Neural crest cell (in vitro differentiated cells): ENCODE data around the gene ZPR1. TPM values are rescaled to one million over a fixed set of nuclear protein-coding genes. Genes with fewer than 3 reads are reported as not detected.
A peak's percentile ranks its signal among the peaks of the same experiment; 100 is the strongest.

Experiments
- DNase-seq: peaks from one replicate; pipeline ENCODE4 v3.0.0; 2021; ENCODE audit warnings: low read depth, mixed read lengths, low spot score
- H3K27ac Mint-ChIP-seq: one replicate; pipeline ENCODE4 v1.8.0; 2021; ENCODE audit warnings: mild to moderate bottlenecking, mixed read lengths; ENCODE audit not compliant: unreplicated experiment
- H3K27me3 Mint-ChIP-seq: 2 replicates; pipeline ENCODE4 v1.8.0; 2021; ENCODE audit warnings: low read depth, mild to moderate bottlenecking, mixed read lengths
- H3K36me3 Mint-ChIP-seq: 2 replicates; pipeline ENCODE4 v1.8.0; 2021; ENCODE audit warnings: low read depth, mild to moderate bottlenecking, mixed read lengths
- H3K4me1 Mint-ChIP-seq: 2 replicates; pipeline ENCODE4 v1.8.0; 2021; ENCODE audit warnings: mixed read lengths
- H3K4me3 Mint-ChIP-seq: one replicate; pipeline ENCODE4 v1.8.0; 2021; ENCODE audit warnings: mild to moderate bottlenecking, mixed read lengths
- H3K9me3 Mint-ChIP-seq: 2 replicates; pipeline ENCODE4 v1.8.0; 2021; ENCODE audit warnings: mixed read lengths
- total RNA-seq: library from RNA; stranded (reverse); gene quantifications from 2 replicates; pipeline ENCODE4 v1.2.1, GENCODE V29; 2021
- TF ChIP-seq, protein P1 (sequence below): fragments of 200-600 bp; sonication (generic); conservative IDR thresholded peaks from 2 replicates; pipeline ENCODE4 v1.5.0; 2021; ENCODE audit warnings: antibody characterized with exemption, mild to moderate bottlenecking

ZPR1 gene
- total RNA-seq, 1 donor from 2014 or later, result 44.5 TPM

DNA sequence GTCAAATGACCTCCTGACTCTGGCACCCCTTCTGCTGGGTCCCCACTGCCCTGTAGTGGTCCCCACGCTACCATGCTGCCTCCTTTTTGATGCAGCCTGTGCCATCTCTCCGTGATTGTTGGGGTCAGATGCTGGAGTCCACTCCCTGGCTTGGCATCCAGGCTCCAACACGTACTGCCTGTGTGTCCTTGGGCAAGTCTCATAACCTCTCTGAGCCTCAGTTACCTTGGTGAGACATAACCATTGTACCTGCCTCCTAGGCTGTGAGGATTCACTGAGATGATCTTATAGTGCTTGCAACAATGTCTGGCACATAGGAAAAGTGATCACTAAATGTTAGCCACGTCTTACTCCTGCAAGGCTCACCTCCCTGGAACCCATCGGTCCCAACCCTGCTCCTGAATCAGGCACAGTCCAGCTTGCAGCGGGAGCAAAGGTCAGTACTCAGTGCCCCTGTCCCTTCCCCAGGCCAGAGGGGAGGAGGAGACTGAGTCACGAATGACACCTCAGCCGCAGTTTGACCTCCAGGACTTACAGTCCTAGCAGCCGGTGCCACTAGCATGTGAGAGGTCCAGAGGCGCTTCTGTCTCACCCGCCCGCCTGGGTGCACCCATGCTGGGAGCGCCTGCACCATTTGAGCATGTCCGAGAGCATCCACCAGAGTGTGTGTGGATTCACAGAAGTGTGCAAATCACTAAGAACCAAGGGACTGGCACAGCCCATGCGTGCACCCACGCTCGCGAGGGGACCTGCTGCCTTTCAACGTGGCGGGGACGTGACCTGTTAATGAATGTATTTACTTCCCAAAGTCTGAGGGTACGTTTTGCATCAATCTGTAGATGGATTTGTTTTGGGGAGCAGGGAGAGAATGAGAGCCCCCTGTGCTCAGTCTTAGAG lies 38.3 kb upstream of the ZPR1 start:
- H3K36me3 Mint-ChIP-seq, result no peaks in the 10 kb centered on the region
- no peak overlapping the region for H3K4me3 Mint-ChIP-seq
- TF ChIP-seq, protein P1, sequence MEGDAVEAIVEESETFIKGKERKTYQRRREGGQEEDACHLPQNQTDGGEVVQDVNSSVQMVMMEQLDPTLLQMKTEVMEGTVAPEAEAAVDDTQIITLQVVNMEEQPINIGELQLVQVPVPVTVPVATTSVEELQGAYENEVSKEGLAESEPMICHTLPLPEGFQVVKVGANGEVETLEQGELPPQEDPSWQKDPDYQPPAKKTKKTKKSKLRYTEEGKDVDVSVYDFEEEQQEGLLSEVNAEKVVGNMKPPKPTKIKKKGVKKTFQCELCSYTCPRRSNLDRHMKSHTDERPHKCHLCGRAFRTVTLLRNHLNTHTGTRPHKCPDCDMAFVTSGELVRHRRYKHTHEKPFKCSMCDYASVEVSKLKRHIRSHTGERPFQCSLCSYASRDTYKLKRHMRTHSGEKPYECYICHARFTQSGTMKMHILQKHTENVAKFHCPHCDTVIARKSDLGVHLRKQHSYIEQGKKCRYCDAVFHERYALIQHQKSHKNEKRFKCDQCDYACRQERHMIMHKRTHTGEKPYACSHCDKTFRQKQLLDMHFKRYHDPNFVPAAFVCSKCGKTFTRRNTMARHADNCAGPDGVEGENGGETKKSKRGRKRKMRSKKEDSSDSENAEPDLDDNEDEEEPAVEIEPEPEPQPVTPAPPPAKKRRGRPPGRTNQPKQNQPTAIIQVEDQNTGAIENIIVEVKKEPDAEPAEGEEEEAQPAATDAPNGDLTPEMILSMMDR, result no peak
- no peaks in the 10 kb centered on the region for H3K9me3 Mint-ChIP-seq
- peak overlapping the region; percentile 38 for H3K27ac Mint-ChIP-seq
- H3K27me3 Mint-ChIP-seq, result no peaks in the 10 kb centered on the region
- no peaks in the 10 kb centered on the region for H3K4me1 Mint-ChIP-seq
- DNase-seq, result no peak

DNA sequence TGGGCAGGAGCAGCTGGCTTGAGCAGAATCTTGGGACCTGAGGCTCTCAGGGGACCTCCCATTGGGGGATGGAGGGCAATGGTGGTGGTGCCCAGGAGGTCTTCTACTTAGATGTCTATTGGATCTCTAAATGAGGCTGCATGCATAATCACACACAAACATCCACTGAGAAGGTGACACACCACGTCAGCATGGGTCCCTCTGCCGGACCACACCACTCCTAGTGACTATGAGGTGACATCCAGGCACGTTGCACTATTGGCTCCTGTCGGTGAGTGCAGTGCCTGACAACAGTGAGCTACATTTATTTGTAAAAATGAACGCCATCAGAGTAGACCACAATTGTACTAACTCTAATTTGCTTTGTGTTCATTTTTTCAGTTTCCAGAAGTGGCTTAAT lies 37.6 kb upstream of the ZPR1 start:
- no peaks in the 10 kb centered on the region for H3K9me3 Mint-ChIP-seq
- no peaks in the 10 kb centered on the region for H3K27me3 Mint-ChIP-seq
- TF ChIP-seq, protein P1, result no peak
- no peaks in the 10 kb centered on the region for H3K36me3 Mint-ChIP-seq
- H3K4me1 Mint-ChIP-seq, result no peaks in the 10 kb centered on the region
- no peak overlapping the region for H3K4me3 Mint-ChIP-seq
- no peak for DNase-seq
- H3K27ac Mint-ChIP-seq, result no peak overlapping the region

DNA sequence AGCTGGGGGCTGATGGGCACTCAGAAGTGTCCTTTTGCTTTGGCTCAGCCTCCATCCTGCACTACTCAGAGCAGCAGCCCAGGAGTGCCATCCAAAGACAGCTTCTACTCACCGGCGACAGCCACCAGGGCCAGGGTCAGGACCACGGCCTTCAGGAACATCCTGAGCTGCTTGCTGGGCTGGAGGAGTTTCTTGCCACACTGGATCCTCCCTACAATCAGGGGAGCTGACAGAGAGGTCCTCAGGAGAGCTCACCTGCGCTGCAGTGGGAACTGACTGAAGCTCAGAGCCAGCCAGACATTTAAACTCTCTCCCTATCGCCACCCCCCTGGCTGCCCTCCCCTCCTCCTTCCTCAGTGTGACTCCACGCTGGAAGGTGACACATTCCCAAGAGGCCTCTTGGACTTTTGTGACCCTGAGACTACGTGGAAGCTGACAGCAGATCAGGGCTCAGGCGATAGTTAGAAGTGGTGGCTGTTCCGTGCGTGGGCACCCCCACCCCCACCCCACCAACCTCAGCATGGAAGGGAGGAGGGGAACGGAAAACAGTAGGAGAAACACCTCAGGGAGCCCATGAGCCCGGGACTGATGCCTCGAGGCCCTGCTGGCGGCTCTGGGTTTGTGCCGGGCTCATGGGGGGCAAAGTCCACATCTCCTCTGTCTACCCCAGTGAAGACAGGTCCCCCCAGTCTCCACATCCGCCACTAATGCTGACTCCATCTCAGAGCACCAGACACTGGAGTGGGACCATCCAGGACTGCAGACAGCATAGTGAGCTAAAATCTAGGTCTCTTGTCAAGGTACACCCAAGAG lies 35.4 kb upstream of the ZPR1 start, which contains the start of gene APOA4:
Gene APOA4, minus strand, starts transcription at position 274 of the 813 bp plus-strand sequence. Its CDS starts 113 bp downstream, at position 161.
- Mint-ChIP-seq H3K36me3 (no peaks in the 10 kb centered on the region), H3K9me3 (no peaks in the 10 kb centered on the region), H3K4me1 (no peaks in the 10 kb centered on the region), H3K4me3 (no peak within 1 kb of the TSS), H3K27ac (no peak within 1 kb of the TSS), H3K27me3 (no peaks in the 10 kb centered on the region)
- DNase-seq, result no peak
- TF ChIP-seq, protein P1, result no peak

DNA sequence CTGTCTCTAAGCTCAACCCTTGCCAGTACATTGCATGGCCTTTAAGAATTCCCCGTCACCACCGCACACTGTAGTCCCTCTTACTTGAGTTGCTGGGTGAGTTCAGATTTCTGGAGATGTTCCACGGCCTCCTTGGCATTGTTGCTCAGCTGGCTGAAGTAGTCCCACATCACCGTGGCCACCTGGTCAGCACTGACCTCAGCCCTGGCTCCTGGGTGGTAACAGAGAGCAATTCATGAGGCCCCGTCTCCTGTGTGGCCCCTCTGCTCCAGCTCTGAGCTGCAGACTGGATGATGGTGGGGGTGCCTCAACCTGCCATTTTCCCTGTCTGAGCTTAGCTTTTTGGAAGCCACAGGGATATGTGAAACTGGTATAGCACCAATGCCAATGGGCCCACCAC lies 34.8 kb upstream of the ZPR1 start:
- H3K9me3 Mint-ChIP-seq, result no peaks in the 10 kb centered on the region
- no peak overlapping the region for H3K27ac Mint-ChIP-seq
- DNase-seq, result no peak
- no peaks in the 10 kb centered on the region for H3K4me1 Mint-ChIP-seq
- H3K27me3 Mint-ChIP-seq, result no peaks in the 10 kb centered on the region
- no peaks in the 10 kb centered on the region for H3K36me3 Mint-ChIP-seq
- no peak overlapping the region for H3K4me3 Mint-ChIP-seq
- TF ChIP-seq, protein P1, result no peak

DNA sequence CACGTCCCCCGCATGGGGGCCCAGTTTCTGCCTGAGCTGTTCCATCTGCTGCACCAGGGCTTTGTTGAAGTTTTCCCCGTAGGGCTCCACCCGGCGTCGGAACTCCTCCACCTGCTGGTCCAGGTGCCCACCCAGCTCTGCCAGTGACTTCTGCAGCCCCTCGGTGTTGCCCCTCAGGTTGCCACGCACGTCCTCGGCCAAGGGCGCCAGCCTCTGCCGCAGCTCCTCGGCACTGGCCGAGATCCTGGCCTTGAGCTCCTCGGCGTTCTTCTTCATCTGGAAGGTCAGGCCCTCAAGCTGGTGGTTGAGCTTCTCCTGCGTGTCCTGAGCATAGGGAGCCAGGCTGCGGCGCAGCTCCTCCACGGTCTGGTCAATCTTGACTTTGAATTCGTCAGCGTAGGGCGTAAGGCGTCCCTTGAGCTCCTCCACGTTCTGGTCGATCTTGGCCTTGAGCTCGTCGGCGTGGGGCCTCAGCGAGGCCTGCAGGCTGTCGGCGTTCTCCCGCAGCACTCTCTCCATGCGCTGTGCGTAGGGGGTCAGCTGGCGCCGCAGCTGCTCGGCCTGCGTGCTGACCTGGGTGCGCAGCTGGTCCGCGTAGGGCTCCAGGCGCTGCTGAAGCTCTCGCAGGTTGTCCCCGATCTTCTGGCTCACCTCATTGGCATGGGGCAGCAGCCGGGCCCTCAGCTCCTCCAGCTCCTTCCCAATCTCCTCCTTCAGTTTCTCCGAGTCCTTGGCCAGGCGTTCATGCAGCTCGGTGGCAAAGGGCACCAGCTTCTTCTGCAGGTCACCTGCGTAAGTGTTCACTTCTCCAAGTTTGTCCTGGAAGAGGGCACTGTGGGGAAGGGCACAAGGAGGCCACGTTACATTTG lies 33.5 kb upstream of the ZPR1 start:
- no peaks in the 10 kb centered on the region for H3K36me3 Mint-ChIP-seq
- no peak overlapping the region for H3K4me3 Mint-ChIP-seq
- H3K27me3 Mint-ChIP-seq, result no peaks in the 10 kb centered on the region
- DNase-seq, result no peak
- H3K27ac Mint-ChIP-seq, result no peak overlapping the region
- TF ChIP-seq, protein P1, result no peak
- H3K9me3 Mint-ChIP-seq, result no peaks in the 10 kb centered on the region
- no peaks in the 10 kb centered on the region for H3K4me1 Mint-ChIP-seq
